A549 (cell line): Measurements from ENCODE around the gene NFATC3. TPM values are rescaled to one million over a fixed set of nuclear protein-coding genes. Genes with fewer than 3 reads are reported as not detected.

Experiments
- ATAC-seq, 2 experiments: fragments of 200-7000 bp in 1 of 2; fragments of >200 bp in 1 of 2; cut with Nextera tagmentation in 1 of 2; cut with Tn5 transposase in 1 of 2; 3 replicates each; pipeline versions ENCODE4 v1.8.0 to v1.9.1; 2018 to 2020; ENCODE audit warnings: mild to moderate bottlenecking in 1 of 2, moderate library complexity in 1 of 2
- CTCF ChIA-PET: fragments of 300-600 bp; sonication (Branson Sonifier 250); formaldehyde crosslinking; extraction: SDS; loops from one replicate; lab custom pipeline; 2021; ENCODE audit warnings: antibody characterized with exemption, inconsistent platforms; lab: Yijun Ruan, JAX
- POLR2A ChIA-PET: fragments of 350-600 bp; formaldehyde crosslinking; extraction: SDS; loops from one replicate; lab custom pipeline; 2021; ENCODE audit warnings: antibody characterized with exemption, inconsistent platforms; lab: Yijun Ruan, JAX
- DNase-seq, 2 experiments: peaks; one replicate each; pipeline versions ENCODE4 v3.0.0 to v3.0.0-alpha.2; 2011 to 2016; ENCODE audit warnings: low read depth in 1 of 2, low spot score in 1 of 2
- FAIRE-seq: peaks from 2 replicates; lab custom pipeline; 2011; peaks lifted over from hg19 to GRCh38; lab: Jason Lieb, UNC
- H3K27ac ChIP-seq, 2 experiments: fragments of >200 bp; sonication (Bioruptor Twin); formaldehyde crosslinking; 3 replicates each; pipeline ENCODE4 v1.5.1; 2016 to 2017
- H3K4me1 ChIP-seq: fragments of >200 bp; sonication (Bioruptor Twin); formaldehyde crosslinking; 3 replicates; pipeline ENCODE4 v1.6.1; 2016
- H3K4me2 ChIP-seq: fragments of >200 bp; sonication (Bioruptor Twin); formaldehyde crosslinking; 3 replicates; pipeline ENCODE4 v1.6.1; 2016
- H3K4me3 ChIP-seq: fragments of >200 bp; sonication (Bioruptor Twin); formaldehyde crosslinking; 3 replicates; pipeline ENCODE4 v1.5.1; 2016
- H3K9me3 ChIP-seq: fragments of >200 bp; sonication (Bioruptor Twin); formaldehyde crosslinking; 3 replicates; pipeline ENCODE4 v1.6.1; 2016
- BHLHE40 ChIP-seq: IDR thresholded peaks from 2 replicates; pipeline ENCODE4 v1.6.1; 2012; ENCODE audit warnings: low read depth, low read length, inconsistent platforms
- CEBPB ChIP-seq, 2 experiments: fragments of >200 bp in 1 of 2; sonication (Bioruptor Twin) in 1 of 2; formaldehyde crosslinking in 1 of 2; IDR thresholded peaks; 2 replicates each; pipeline ENCODE4 v1.6.1; 2012 to 2016
- CHD4 ChIP-seq: fragments of 200-600 bp; sonication (generic); IDR thresholded peaks from 2 replicates; pipeline ENCODE4 v1.6.1; 2016; ENCODE audit warnings: antibody characterized with exemption, mild to moderate bottlenecking, borderline replicate concordance
- EHF ChIP-seq: fragments of 250-450 bp; sonication (Bioruptor Pico); IDR thresholded peaks from 2 replicates; pipeline ENCODE4 v1.5.0; 2020; ENCODE audit warnings: mild to moderate bottlenecking
- EHMT2 ChIP-seq: fragments of 200-600 bp; sonication (generic); IDR thresholded peaks from 2 replicates; pipeline ENCODE4 v1.6.1; 2016; ENCODE audit warnings: antibody characterized with exemption, low read depth, mild to moderate bottlenecking, moderate library complexity
- EP300 ChIP-seq, 2 experiments: fragments of >200 bp; sonication (Bioruptor Twin); formaldehyde crosslinking; IDR thresholded peaks; 2 replicates in 1 of 2; 3 replicates in 1 of 2; pipeline ENCODE4 v1.6.1; 2016 to 2017
- FOXS1 ChIP-seq: fragments of 250-450 bp; sonication (Bioruptor Pico); IDR thresholded peaks from 2 replicates; pipeline ENCODE4 v1.5.0; 2020; ENCODE audit warnings: mild to moderate bottlenecking, moderate library complexity
- HEYL ChIP-seq: fragments of 250-450 bp; sonication (Bioruptor Pico); IDR thresholded peaks from 2 replicates; pipeline ENCODE4 v1.8.0; 2021; ENCODE audit warnings: mild to moderate bottlenecking, moderate library complexity
- HMGXB4 ChIP-seq: fragments of 250-450 bp; sonication (Bioruptor Pico); IDR thresholded peaks from 2 replicates; pipeline ENCODE4 v1.5.0; 2021; ENCODE audit warnings: mild to moderate bottlenecking, moderate library complexity, borderline replicate concordance
- HOXB13 ChIP-seq: fragments of 250-450 bp; sonication (Bioruptor Pico); IDR thresholded peaks from 2 replicates; pipeline ENCODE4 v1.5.0; 2020; ENCODE audit warnings: low read depth, mild to moderate bottlenecking, moderate library complexity
- JUN ChIP-seq, 2 experiments: fragments of >200 bp; sonication (Bioruptor Twin); formaldehyde crosslinking; IDR thresholded peaks; 2 replicates in 1 of 2; 3 replicates in 1 of 2; pipeline ENCODE4 v1.6.1; 2016 to 2017
- JUNB ChIP-seq: fragments of >200 bp; sonication (Bioruptor Twin); formaldehyde crosslinking; IDR thresholded peaks from 2 replicates; pipeline ENCODE4 v1.6.1; 2016
- KDM1A ChIP-seq: fragments of 200-600 bp; sonication (generic); IDR thresholded peaks from 2 replicates; pipeline ENCODE4 v1.6.1; 2016; ENCODE audit warnings: low read depth, mild to moderate bottlenecking
- KDM5A ChIP-seq: fragments of 200-600 bp; sonication (generic); IDR thresholded peaks from 2 replicates; pipeline ENCODE4 v1.6.1; 2016; ENCODE audit warnings: antibody characterized with exemption, mild to moderate bottlenecking
- NFE2L2 ChIP-seq: fragments of 150-350 bp; conservative IDR thresholded peaks from 2 replicates; pipeline ENCODE4 v1.6.1; 2014; ENCODE audit warnings: low read length
- NPAS2 ChIP-seq: fragments of 250-450 bp; sonication (Bioruptor Pico); IDR thresholded peaks from 2 replicates; pipeline ENCODE4 v1.8.0; 2022; ENCODE audit warnings: mild to moderate bottlenecking, moderate library complexity, borderline replicate concordance
- PHF8 ChIP-seq: fragments of 200-600 bp; sonication (generic); IDR thresholded peaks from 2 replicates; pipeline ENCODE4 v1.6.1; 2016; ENCODE audit warnings: low read depth, mild to moderate bottlenecking, antibody characterized with exemption, moderate library complexity, borderline replicate concordance
- RARB ChIP-seq: fragments of 250-450 bp; sonication (Bioruptor Pico); IDR thresholded peaks from 2 replicates; pipeline ENCODE4 v1.8.0; 2021; ENCODE audit warnings: mild to moderate bottlenecking, moderate library complexity
- RCOR1 ChIP-seq: fragments of 150-350 bp; IDR thresholded peaks from 2 replicates; pipeline ENCODE4 v1.6.1; 2014; ENCODE audit warnings: antibody characterized with exemption, low read length, low read depth
- RFX5 ChIP-seq: fragments of 450-650 bp; IDR thresholded peaks from 2 replicates; pipeline ENCODE4 v1.7.1; 2014; ENCODE audit warnings: antibody characterized with exemption, mild to moderate bottlenecking, moderate library complexity
- ZFP36 ChIP-seq: fragments of 450-650 bp; IDR thresholded peaks from 2 replicates; pipeline ENCODE4 v1.6.1; 2014; ENCODE audit warnings: borderline replicate concordance; ENCODE audit not compliant: partially characterized antibody
- ZNF302 ChIP-seq: fragments of 250-450 bp; sonication (Bioruptor Pico); IDR thresholded peaks from 2 replicates; pipeline ENCODE4 v1.9.0; 2021; ENCODE audit warnings: inconsistent platforms, mild to moderate bottlenecking, moderate library complexity
- WGBS: methylation state at CpG from one replicate; pipeline ENCODE4 v1.1.6; 2017; ENCODE audit errors: missing lambda C conversion rate; 5-methylcytosine and 5-hydroxymethylcytosine counted together
- polyA plus RNA-seq, 4 experiments: library from polyadenylated mRNA; depleted of rRNA in 3 of 4; stranded (reverse); fragments of >200 nt; fragmentation: RNase III in 1 of 4; extraction: RNeasy Plus Mini Kit Qiagen cat#74134 plus additional on column Dnase treatment in 1 of 4; gene quantifications; 2 replicates in 3 of 4; 3 replicates in 1 of 4; pipeline ENCODE4 v1.2.3, GENCODE V29; 2011 to 2017
- TF ChIP-seq, protein P1 (sequence below): IDR thresholded peaks from 2 replicates; pipeline ENCODE4 v1.6.1; 2012
- TF ChIP-seq, protein P2 (sequence below): fragments of 150-350 bp; IDR thresholded peaks from 2 replicates; pipeline ENCODE4 v1.6.1; 2014; ENCODE audit warnings: low read depth, mild to moderate bottlenecking, low read length
- TF ChIP-seq, protein P3 (sequence below): IDR thresholded peaks from 2 replicates; pipeline ENCODE4 v1.6.1; 2012; ENCODE audit warnings: low read depth, borderline replicate concordance
- TF ChIP-seq, protein P4 (sequence below): fragments of >200 bp; sonication (Bioruptor Twin); formaldehyde crosslinking; IDR thresholded peaks from 3 replicates; pipeline ENCODE4 v1.5.1; 2016
- TF ChIP-seq, protein P5 (sequence below): IDR thresholded peaks from 2 replicates; pipeline ENCODE4 v1.6.1; 2012

NFATC3 gene
- polyA plus RNA-seq, 2 of the 4 experiments (the other 2 are of a cell fraction) = 13.3 to 23.9 TPM

DNA sequence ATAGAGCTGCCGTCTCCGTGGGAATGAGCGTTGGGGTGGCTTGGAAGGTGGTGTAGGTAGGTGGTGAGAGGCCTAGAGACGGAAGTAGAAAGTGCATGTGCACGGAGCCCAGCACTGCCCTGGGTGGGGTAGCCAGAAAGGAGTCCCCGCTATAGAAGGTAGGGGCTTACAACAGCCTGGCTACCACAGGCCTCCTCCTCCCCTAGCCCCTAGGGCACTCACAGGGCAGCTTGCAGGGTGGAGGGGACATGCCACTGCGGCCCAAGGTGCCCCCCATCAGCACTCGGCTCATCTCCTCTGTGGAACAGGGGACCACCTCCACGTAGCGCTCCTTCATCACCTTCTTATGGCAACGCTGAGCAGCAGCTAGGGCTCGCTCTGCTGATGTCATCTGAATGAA, 145.8 kb downstream of the NFATC3 start:
- TF ChIP-seq HOXB13 (no peak), KDM5A (no peak), HEYL (CRISPR knock-in tag) (no peak), NPAS2 (no peak), JUN (IDR thresholded peaks at IDR 0.05) (no peak), BHLHE40 (no peak), EP300 (IDR thresholded peaks at IDR 0.05) (no peak), FOXS1 (no peak), EHF (CRISPR knock-in tag) (no peak), CHD4 (no peak), RARB (CRISPR knock-in tag) (no peak), EHMT2 (no peak)
- TF ChIP-seq, protein P1, sequence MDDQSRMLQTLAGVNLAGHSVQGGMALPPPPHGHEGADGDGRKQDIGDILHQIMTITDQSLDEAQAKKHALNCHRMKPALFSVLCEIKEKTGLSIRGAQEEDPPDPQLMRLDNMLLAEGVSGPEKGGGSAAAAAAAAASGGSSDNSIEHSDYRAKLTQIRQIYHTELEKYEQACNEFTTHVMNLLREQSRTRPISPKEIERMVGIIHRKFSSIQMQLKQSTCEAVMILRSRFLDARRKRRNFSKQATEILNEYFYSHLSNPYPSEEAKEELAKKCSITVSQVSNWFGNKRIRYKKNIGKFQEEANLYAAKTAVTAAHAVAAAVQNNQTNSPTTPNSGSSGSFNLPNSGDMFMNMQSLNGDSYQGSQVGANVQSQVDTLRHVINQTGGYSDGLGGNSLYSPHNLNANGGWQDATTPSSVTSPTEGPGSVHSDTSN = no peak
- TF ChIP-seq, protein P2, sequence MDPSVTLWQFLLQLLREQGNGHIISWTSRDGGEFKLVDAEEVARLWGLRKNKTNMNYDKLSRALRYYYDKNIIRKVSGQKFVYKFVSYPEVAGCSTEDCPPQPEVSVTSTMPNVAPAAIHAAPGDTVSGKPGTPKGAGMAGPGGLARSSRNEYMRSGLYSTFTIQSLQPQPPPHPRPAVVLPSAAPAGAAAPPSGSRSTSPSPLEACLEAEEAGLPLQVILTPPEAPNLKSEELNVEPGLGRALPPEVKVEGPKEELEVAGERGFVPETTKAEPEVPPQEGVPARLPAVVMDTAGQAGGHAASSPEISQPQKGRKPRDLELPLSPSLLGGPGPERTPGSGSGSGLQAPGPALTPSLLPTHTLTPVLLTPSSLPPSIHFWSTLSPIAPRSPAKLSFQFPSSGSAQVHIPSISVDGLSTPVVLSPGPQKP = no peak
- TF ChIP-seq, protein P3, sequence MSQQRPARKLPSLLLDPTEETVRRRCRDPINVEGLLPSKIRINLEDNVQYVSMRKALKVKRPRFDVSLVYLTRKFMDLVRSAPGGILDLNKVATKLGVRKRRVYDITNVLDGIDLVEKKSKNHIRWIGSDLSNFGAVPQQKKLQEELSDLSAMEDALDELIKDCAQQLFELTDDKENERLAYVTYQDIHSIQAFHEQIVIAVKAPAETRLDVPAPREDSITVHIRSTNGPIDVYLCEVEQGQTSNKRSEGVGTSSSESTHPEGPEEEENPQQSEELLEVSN = no peak
- H3K4me3 ChIP-seq = no peak overlapping the region
- CTCF ChIA-PET = interaction anchor here (1.0 to 2.5 kb wide), 10 partner anchors 8 to 241 kb away, joined by 3 to 25 read pairs (median 6); no protein-coding TSS in a partner anchor
- no peak overlapping the region for H3K27ac ChIP-seq
- peaks cover 9% of the 10 kb centered on the region; the same call in 2 of the 3 replicates for H3K4me1 ChIP-seq
- H3K4me2 ChIP-seq = no peak overlapping the region
- POLR2A ChIA-PET = no interaction called here
- DNase-seq = no peak
- no peaks in the 10 kb centered on the region for H3K9me3 ChIP-seq
- no peak for FAIRE-seq
- ATAC-seq = no peak
- 91% methylated on average over 12 of the region's 12 CpGs for WGBS

GRCh38 chr16:68231384-68232136, 146.4 kb downstream of the NFATC3 start:
- 94% methylated on average over 21 of the region's 26 CpGs for WGBS
- TF ChIP-seq KDM1A = no peak
- TF ChIP-seq RCOR1 = no peak
- TF ChIP-seq, protein P4, sequence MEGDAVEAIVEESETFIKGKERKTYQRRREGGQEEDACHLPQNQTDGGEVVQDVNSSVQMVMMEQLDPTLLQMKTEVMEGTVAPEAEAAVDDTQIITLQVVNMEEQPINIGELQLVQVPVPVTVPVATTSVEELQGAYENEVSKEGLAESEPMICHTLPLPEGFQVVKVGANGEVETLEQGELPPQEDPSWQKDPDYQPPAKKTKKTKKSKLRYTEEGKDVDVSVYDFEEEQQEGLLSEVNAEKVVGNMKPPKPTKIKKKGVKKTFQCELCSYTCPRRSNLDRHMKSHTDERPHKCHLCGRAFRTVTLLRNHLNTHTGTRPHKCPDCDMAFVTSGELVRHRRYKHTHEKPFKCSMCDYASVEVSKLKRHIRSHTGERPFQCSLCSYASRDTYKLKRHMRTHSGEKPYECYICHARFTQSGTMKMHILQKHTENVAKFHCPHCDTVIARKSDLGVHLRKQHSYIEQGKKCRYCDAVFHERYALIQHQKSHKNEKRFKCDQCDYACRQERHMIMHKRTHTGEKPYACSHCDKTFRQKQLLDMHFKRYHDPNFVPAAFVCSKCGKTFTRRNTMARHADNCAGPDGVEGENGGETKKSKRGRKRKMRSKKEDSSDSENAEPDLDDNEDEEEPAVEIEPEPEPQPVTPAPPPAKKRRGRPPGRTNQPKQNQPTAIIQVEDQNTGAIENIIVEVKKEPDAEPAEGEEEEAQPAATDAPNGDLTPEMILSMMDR = no peak
- TF ChIP-seq ZFP36 = no peak
- TF ChIP-seq CEBPB (IDR thresholded peaks at IDR 0.05) = no peak
- TF ChIP-seq HMGXB4 (CRISPR knock-in tag) = no peak
- no peak for TF ChIP-seq RFX5
- no peak for TF ChIP-seq ZNF302 (CRISPR knock-in tag)
- no peak for TF ChIP-seq PHF8
- no peak for TF ChIP-seq NPAS2
- no peak for TF ChIP-seq EP300 (IDR thresholded peaks at IDR 0.05)
- TF ChIP-seq, protein P3 = no peak
- TF ChIP-seq, protein P2 = no peak
- no peak for TF ChIP-seq NFE2L2
- TF ChIP-seq, protein P5, sequence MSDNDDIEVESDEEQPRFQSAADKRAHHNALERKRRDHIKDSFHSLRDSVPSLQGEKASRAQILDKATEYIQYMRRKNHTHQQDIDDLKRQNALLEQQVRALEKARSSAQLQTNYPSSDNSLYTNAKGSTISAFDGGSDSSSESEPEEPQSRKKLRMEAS = no peak
- no peak for TF ChIP-seq EHMT2
- no peak for TF ChIP-seq JUNB
- Histone ChIP-seq H3K4me3 (no peak overlapping the region), H3K27ac (no peak overlapping the region), H3K4me1 (peaks cover 10% of the 10 kb centered on the region; the same call in 2 of the 3 replicates), H3K9me3 (no peaks in the 10 kb centered on the region), H3K4me2 (no peak overlapping the region)
- no peak for DNase-seq
- ChIA-PET POLR2A (no interaction called here), CTCF (interaction anchor here (1.0 to 2.5 kb wide), 9 partner anchors 9 to 241 kb away, joined by 3 to 25 read pairs (median 7); no protein-coding TSS in a partner anchor)
- FAIRE-seq = no peak
- ATAC-seq = no peak
